ENCODE data around the gene UBE2QL1. TPM values are rescaled to one million over a fixed set of nuclear protein-coding genes. Genes with fewer than 3 reads are reported as not detected.

UBE2QL1 gene
- total and polyA plus RNA-seq, 2 of the 8 experiments (the other 6 are each of a cell fraction or from before 2014, with no cell fraction given) = 0.43 to 0.65 TPM

GRCh38 chr5:6535594-6535993, 86.9 kb downstream of the UBE2QL1 start:
- CTCF ChIA-PET (ENCODE audit: partially characterized antibody) = no interaction called here
- no peak overlapping the region for H4K91ac ChIP-seq (replicated peaks; ENCODE audit: insufficient read length, low read length)
- TF ChIP-seq SUZ12 (IDR thresholded peaks at IDR 0.05; ENCODE audit: low read length) = no peak
- TF ChIP-seq RAD21 (IDR thresholded peaks at IDR 0.05 in 1 of 2, conservative IDR thresholded peaks at IDR 0.05 in 1 of 2; ENCODE audit: low read depth in 2 of 2, low read length in 2 of 2) = no peak
- TF ChIP-seq SP4 (IDR thresholded peaks at IDR 0.05; ENCODE audit: low read length) = no peak
- no peak for TF ChIP-seq EZH2 (IDR thresholded peaks at IDR 0.05; ENCODE audit: low read depth, low read length, severe bottlenecking)
- TF ChIP-seq MAFK (IDR thresholded peaks at IDR 0.05; ENCODE audit: low read depth, low read length) = no peak
- TF ChIP-seq RXRA (IDR thresholded peaks at IDR 0.05; ENCODE audit: insufficient read depth, low read depth, low read length) = no peak
- TF ChIP-seq RFX5 (IDR thresholded peaks at IDR 0.05; ENCODE audit: borderline replicate concordance, low read depth, low read length) = no peak
- H3K27ac ChIP-seq (ENCODE audit: low read depth, low read length) = no peak overlapping the region
- H3K4me3 ChIP-seq (ENCODE audit: extremely low read depth in 1 of 4, insufficient read depth in 2 of 4, low read depth in 3 of 4, low read length in 4 of 4) = no peak overlapping the region
- H2BK12ac ChIP-seq (ENCODE audit: low read depth, low read length) = no peak overlapping the region
- H3K9ac ChIP-seq (replicated peaks in 1 of 4; ENCODE audit: extremely low read depth in 1 of 4, low read depth in 3 of 4, low read length in 3 of 4) = no peak overlapping the region
- no peak overlapping the region for H3K18ac ChIP-seq (ENCODE audit: extremely low read depth, low read length)
- no peak overlapping the region for H4K5ac ChIP-seq (ENCODE audit: insufficient read length, low read depth, low read length)
- H3K23ac ChIP-seq (ENCODE audit: insufficient read length) = no peak overlapping the region
- H2BK5ac ChIP-seq (ENCODE audit: low read depth, low read length) = no peak overlapping the region
- peaks cover 6% of the 10 kb centered on the region; the same call in 1 of the 2 replicates for H3K23me2 ChIP-seq (ENCODE audit: low read depth, low read length)
- DNase-seq (ENCODE audit: low read depth in 1 of 2, low spot score in 2 of 2) = no peak
- no peak for FAIRE-seq
- peaks cover 0 to 4% of the 10 kb centered on the region in 2 experiments for H4K20me1 ChIP-seq (replicated peaks in 1 of 2; ENCODE audit: control insufficient read depth in 1 of 2, insufficient read depth in 2 of 2, low read length in 2 of 2)
- POLR2A ChIA-PET (ENCODE audit: partially characterized antibody) = no interaction called here
- H3K4me2 ChIP-seq (ENCODE audit: insufficient read depth in 1 of 2, low read depth in 2 of 2, low read length in 2 of 2) = no peak overlapping the region
- H3K14ac ChIP-seq (ENCODE audit: insufficient read length) = no peak overlapping the region
- H3K79me2 ChIP-seq (ENCODE audit: control insufficient read depth in 1 of 2, insufficient read depth in 2 of 2, low read length in 2 of 2) = no peaks in the 10 kb centered on the region
- H4K8ac ChIP-seq (ENCODE audit: extremely low read depth, insufficient read depth, low read length) = no peak overlapping the region
- H2AFZ ChIP-seq (ENCODE audit: low read length) = no peak overlapping the region
- H3K4me1 ChIP-seq (replicated peaks in 1 of 4; ENCODE audit: control insufficient read depth in 3 of 4, insufficient read depth in 4 of 4, low read length in 3 of 4) = no peaks in the 10 kb centered on the region
- no peak overlapping the region for H2BK20ac ChIP-seq (ENCODE audit: low read length)
- no peaks in the 10 kb centered on the region; a peak in 1 of 7 replicates for H3K27me3 ChIP-seq (replicated peaks in 1 of 4; ENCODE audit: control insufficient read depth in 3 of 4, extremely low read depth in 1 of 4, insufficient read depth in 3 of 4, low read length in 3 of 4)
- no peak overlapping the region for H2BK15ac ChIP-seq (ENCODE audit: low read length)
- no peak overlapping the region for H3K56ac ChIP-seq (replicated peaks; ENCODE audit: insufficient read length, low read depth, low read length)
- WGBS, 2 experiments (ENCODE audit: extremely low coverage in 1 of 2, insufficient coverage in 1 of 2, insufficient read length in 1 of 2, insufficient replicate concordance in 2 of 2, low coverage in 1 of 2, low lambda C conversion rate in 2 of 2, missing lambda C conversion rate in 1 of 2) = 89% methylated on average over 2 of the region's 2 CpGs; no CpG with 5 or more reads in 1 of the 2 experiments
- H3K9me3 ChIP-seq (ENCODE audit: insufficient read depth in 2 of 2, low read depth in 1 of 2, low read length in 1 of 2) = no peaks in the 10 kb centered on the region
- H2AK5ac ChIP-seq (ENCODE audit: low read depth, low read length) = no peak overlapping the region
- H2BK120ac ChIP-seq (replicated peaks; ENCODE audit: low read depth, low read length) = no peak overlapping the region
- no peaks in the 10 kb centered on the region for H3K36me3 ChIP-seq (ENCODE audit: control insufficient read depth in 2 of 4, insufficient read depth in 4 of 4, low read length in 3 of 4)
- no peak overlapping the region for H3K4ac ChIP-seq (replicated peaks; ENCODE audit: insufficient read length, low read depth, low read length)
- H3K79me1 ChIP-seq (ENCODE audit: low read depth, low read length) = no peaks in the 10 kb centered on the region

All from H1 (cell line).